NCI-H1417 treated with DMSO at 0.1 percent for 48 hours (cell line): ENCODE measurements around the gene HOOK1.
"Not testable (repeated sequence)": the region's sequence is repeated elsewhere in the genome, so short reads cannot be mapped to it uniquely, and the experiment has no call there.

Experiments
- DNase-seq: peaks from one replicate; lab custom pipeline; 2025; lab: John Stamatoyannopoulos, UW

The HOOK1 gene

DNA sequence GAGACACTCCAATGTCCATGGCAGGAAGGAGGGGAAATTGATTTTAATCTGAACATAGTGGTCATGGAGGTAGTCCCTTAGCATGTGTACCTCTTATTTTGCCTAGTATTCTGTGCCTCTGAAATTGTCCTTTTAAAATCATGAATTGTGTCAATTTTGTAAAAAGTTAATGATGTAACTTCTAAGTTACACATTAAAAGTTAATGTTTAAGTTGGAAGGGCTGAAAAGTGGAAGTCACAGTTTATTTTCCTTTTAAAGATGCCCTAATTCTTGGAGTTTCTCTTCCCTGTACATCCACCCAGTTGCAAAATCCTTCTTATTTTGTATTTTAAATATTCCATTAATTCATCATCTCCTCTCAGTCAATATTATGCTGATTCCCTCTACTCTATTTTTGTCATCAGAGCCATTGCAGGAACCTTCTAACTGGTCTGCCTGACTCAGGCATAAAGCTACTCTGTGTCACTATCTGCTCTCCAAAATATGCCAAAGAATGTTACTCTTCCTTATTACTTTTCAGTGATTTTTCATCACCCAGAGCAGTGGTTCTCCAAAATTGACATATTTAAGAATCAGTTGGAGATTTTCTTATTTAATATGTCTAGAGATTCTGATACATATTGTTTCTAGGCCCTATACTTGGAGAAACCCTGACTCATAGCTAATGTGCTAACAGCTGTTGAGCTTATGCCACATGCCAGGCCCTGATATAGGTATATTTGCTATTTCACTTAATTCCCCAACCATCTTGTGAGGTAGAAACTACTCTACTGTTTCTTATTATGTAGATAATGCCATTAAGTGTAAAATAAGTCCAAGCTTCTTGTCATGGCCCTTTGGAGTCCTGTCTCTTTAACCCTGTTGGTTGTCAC is 5.1 kb downstream of the HOOK1 start:
- DNase-seq, result no peak

DNA sequence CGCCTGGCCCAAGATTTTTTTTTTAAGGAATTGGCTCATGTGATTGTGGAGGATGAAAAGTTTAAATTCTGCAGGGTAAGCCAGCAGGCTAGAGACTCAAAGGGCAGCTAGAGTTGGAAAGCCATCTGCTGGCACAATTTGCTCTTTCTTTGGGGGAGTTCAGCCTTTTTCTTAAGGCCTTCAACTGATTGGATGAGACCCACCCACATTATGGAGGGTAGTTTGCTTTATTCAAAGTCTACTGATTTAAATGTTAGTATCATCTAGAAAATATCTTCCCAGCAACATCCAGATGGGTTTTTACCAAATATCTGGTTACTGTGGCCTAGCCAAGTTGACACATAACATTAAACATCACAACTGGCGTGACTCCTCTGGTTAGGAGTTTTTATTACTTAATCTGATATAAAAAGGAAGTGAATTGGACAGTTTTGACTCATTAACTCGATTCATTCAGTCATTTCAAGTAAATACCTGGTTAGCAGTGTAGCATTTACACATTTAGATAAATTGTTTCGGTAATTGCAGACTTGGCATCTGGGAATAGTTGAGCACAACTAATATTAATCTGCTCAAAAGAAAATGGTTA is 12.4 kb downstream of the HOOK1 start:
- DNase-seq, result no peak

- DNase-seq, result no peak
Measured at GRCh38 chr1:59828160-59828559, 13.4 kb downstream of the HOOK1 start.

DNA sequence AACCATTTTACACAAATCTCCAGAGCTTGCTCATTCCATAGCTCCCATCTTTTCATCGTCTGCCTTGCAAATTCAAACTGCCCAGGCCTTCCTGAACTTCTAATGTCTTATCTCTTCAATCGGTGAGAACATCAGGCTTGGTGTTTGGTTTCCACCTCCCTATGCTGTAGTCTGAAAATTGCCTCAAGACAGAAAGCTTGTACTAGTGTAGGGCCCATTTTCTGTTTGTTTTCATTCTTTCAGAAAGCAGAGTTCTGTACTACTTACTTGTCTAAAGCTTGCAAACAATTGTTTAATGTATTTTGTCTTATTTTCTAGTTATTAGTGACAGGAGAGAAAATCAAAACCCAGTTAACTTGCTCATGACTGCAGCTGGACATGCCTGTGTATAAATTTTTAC is 16.8 kb downstream of the HOOK1 start:
- DNase-seq, result no peak

DNA sequence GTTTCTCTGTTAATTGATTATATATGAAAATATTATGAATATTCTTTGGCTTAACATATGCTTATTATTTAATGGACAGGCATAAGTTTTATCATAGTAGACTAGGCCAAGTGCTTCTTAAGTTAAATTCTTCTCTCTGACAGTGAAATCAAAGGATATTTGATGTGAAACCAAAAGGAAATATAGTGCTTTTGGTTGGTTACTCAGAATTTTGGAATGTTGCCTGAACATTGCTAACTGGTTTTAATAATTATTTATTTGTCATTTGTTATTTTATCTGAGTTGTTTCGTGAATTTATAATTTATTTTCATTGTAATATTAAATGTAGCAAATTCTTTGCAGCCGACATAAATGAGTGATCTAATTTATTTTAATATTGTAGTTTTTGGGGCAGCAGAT is 18.3 kb downstream of the HOOK1 start:
- no peak for DNase-seq

GRCh38 chr1:59833991-59834390 is 19.2 kb downstream of the HOOK1 start:
- no peak for DNase-seq

DNA sequence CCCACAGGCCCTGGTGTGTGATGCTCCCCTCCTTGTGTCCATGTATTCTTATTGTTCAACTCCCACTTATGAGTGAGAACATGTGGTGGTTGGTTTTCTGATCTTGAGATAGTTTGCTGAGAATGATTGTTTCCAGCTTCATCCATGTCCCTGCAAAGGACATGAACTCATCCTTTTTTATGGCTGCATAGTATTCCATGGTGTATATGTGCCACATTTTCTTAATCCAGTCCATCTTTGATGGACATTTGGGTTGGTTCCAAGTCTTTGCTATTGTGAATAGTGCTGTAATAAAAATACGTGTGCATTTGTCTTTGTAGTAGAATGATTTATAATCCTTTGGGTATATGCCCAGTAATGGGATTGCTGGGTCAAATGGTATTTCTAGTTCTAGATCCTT is 23.1 kb downstream of the HOOK1 start:
- DNase-seq, result not testable (repeated sequence)

- no peak for DNase-seq
Measured at GRCh38 chr1:59845091-59845490, 30.3 kb downstream of the HOOK1 start.

- DNase-seq, result no peak
Measured at GRCh38 chr1:59846209-59846894, 31.6 kb downstream of the HOOK1 start.

DNA sequence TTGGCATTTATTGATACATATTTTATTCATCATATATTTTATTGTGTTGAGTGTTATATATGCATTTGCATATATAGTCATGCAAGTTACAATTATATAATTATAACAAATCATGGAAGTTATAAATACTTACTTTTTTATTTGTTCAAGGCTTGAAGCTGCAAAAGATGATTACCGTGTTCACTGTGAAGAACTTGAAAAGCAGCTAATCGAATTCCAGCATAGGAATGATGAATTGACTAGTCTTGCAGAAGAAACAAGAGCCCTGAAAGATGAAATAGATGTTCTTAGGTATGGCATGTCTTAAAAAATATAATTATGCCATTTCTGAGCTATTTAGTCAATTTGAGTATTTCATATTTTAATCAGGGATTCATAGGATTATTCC is 32.1 kb downstream of the HOOK1 start:
- DNase-seq, result no peak

- DNase-seq, result no peak
Measured at GRCh38 chr1:59852117-59852516, 37.4 kb downstream of the HOOK1 start.

DNA sequence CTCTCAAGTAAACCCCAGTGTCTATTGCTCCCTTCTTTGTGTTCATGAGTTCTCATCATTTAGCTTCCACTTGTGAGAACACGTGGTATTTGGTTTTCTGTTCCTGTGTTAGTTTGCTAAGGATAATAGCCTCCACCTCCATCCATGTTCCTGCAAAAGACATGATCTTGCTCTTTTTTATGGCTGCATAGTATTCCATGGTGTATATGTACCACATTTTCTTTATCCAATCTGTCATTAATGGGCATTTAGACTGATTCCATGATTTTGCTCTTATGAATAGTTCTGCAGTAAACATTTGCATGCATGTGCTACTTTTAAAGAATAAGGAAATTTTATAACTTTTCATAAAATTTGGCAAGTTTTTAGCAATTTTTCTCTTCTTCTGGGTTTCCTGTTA is 40.5 kb downstream of the HOOK1 start:
- DNase-seq, result not testable (repeated sequence)

DNA sequence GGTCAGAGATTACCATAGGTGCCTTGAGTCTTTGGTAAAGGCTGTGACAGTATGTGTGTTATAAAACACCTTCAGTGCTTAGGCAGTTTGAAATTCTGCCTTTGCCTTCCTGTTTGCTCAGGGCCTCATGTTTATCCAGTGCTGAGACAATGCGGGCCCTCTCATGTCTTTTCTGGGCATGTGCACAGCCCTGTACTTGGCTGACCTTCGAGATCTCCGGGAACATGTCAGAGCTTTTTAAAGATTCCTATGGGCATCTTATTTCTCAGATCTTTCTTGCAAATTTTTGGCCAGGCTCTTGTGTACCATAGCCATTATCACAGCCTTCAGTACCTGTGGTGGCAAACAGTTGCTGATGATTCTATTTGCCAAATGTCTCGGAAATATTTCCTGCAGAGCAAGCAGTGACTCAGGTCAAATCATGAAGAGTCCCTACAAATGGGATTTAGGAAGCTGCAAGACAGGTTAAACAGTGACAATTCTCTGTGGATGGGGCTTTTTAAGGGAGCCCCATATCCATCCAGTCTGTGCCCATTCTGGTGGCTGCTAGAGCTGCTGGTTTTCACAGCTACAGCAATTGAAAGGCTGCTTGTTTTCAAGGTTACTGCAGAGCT is 42.1 kb downstream of the HOOK1 start:
- DNase-seq, result no peak

DNA sequence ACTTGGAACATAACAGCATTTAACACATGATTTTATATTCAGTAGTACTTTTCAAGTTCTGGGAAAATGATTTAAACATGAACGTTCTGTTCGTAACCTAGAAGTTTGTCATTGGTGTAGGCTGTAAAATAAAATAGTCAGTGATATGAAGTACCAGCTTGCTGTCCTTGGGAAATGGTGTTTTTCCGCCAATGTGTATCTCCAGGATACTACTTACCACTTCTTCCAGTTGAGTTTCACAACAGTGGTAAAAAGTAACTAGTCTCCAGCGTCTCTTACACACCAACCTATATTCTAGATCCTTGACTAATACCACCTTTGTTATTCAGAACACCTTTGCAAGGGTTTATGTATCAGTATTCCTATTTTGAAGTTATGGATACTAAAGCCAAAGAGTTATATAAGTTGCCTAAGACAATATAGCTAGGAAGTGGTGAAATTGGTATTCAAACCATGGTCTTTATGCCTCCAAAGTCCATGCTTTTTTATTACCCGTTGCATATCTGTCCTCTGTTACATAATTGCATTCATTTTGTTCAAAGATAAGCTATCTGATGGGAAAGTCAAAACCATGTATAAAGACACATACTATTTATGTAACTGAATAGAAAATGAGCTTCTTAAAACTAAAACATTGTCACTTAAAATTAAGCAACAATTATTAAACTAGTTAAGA is 43.1 kb downstream of the HOOK1 start:
- DNase-seq, result no peak

GRCh38 chr1:59866462-59866861 is 51.7 kb downstream of the HOOK1 start:
- no peak for DNase-seq

DNA sequence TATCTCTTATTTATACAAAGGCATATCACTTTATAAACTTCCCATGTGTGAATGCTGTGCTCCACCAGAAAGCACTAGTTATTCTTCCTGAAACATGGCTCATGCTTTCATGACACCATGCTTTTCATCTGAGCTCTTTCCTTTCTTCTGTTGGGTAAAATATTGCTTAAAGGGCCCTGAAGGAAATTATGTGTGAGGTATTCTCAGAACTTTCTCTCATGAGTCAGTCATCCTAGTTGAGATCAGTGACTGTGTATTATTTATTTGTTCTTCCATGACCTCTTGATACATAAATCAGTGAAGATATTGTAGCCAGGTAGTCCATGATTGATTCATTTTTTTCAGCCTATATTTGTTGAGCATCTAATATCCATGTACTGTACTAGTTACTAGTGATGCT is 57.0 kb downstream of the HOOK1 start:
- DNase-seq, result no peak

DNA sequence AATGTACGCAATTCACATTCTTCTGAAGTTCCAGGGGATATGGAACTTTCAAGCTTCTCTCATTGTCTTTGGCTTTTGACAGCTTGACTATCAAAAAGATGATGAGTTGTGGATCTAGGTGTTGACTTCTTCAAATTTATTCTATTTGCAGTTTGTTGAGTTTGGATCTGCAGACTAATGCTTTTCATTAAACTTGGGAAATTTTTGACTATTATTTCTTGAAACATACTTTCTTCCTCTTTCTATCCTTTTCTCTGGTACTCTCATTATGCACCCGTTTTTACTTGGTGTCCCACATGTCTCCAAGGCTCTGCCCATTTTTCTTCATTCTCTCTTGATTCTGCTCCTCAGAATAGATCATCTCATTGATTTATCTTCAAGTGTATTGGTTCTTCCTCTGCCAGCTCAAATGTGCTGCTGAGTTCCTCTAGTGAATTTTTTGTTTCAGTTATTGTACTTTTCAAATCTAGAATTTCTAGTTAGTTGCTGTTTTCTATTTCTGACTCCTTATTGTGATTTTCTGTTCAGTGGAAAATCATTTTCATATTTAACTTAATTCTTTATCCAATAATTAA is 62.4 kb downstream of the HOOK1 start:
- no peak for DNase-seq

DNA sequence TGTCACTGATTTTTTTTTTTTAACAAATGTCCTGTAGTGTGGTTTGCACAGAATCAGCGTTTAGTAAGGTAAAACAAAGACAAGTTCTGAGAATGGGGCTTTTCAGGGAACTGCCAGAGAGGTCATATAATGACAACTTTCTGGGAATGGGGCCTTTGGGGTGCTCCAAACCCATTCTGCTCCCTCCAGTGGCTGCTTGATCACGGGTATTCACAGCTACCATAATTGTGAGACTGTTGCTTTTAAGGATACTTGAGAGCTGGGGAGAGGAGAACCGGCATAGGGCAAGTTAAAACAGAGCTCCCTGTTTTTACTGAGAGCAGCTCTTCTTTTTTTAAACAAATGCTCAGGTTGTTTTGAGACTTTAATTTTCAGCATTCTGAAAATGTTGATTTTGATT is 63.6 kb downstream of the HOOK1 start:
- no peak for DNase-seq

GRCh38 chr1:59879574-59879973 is 64.8 kb downstream of the HOOK1 start:
- DNase-seq, result no peak

DNA sequence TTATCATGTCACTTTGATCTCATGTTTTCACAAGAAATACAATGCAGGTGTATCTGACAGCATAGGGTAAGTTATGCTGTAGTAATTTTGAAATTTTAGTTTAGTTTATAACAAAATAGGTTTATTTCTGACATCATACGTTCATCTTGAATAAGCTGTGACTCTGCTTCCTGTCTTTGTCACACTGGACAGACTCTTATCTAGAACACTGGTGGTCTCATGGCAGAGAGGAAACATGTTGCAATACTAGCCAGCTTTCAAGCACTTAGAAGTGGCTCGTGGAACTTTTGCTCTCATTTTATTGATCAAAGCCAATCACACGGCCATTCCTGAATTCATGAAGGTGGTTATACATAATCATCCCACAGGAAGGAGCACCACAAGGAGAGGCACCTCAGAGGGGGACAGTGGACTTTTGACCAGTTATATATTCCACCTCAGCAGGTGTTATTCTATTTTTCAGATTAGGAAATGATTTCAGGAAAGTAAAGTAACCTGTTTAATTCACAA is 65.3 kb downstream of the HOOK1 start:
- DNase-seq, result no peak

GRCh38 chr1:59880735-59881134 is 66.0 kb downstream of the HOOK1 start:
- DNase-seq, result no peak
